ENCODE measurements around the gene FAM114A1. TPM values are rescaled to one million over a fixed set of nuclear protein-coding genes. Genes with fewer than 3 reads are reported as not detected.

FAM114A1 gene
- total and polyA plus RNA-seq, 2 of the 4 experiments (the other 2 are of a cell fraction) = 135 to 649 TPM

DNA sequence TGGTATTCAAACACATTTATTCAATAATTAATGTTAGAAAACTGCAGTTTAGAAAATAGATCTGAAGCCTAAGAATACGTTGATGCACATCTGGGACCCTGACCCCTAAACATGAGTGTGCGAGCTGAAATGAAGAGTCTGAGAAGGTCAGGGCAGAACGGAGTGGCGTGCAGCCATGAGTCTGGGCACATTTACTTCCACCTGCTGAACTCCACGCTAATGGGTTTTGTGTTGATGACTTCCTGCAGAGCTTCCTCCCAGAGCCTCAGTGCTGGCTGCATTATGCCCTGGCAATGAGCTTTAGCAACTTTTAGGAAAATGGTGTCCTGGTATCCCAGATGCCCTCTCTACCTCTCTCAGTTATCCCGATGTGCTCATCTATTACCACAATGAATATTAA lies 53.1 kb downstream of the FAM114A1 start:
- H2BK120ac ChIP-seq (ENCODE audit: low read depth, low read length) = no peak overlapping the region
- no peak overlapping the region for H3K56ac ChIP-seq (ENCODE audit: extremely low read depth, insufficient read depth, low read length)
- intact Hi-C loops (cut with micrococcal nuclease) (no loop called here), in situ Hi-C loops (cut with MboI; ENCODE audit: low sequenced_read_pairs) (no loop called here), dilution Hi-C loops (cut with HindIII; ENCODE audit: low sequenced_read_pairs, unreplicated experiment) (no loop called here)
- H3K27ac ChIP-seq (ENCODE audit: insufficient read depth, low read length) = no peak overlapping the region
- H4K91ac ChIP-seq (ENCODE audit: insufficient read depth, low read depth, low read length) = no peak overlapping the region
- H3K36me3 ChIP-seq (ENCODE audit: control insufficient read depth, insufficient read depth, low read length) = peaks cover 60% of the 10 kb centered on the region
- no peak overlapping the region for H3K9ac ChIP-seq (ENCODE audit: low read depth, low read length)
- DNase-seq = no peak
- H3K23ac ChIP-seq (ENCODE audit: low read depth, low read length) = no peak overlapping the region
- no peak overlapping the region for H4K8ac ChIP-seq (ENCODE audit: low read depth in 2 of 2, low read length in 2 of 2)
- H3K4ac ChIP-seq (ENCODE audit: low read depth, low read length) = no peak overlapping the region
- H3K9me3 ChIP-seq (ENCODE audit: control insufficient read depth, insufficient read depth, low read length) = no peaks in the 10 kb centered on the region
- no peak overlapping the region for H2AK5ac ChIP-seq (ENCODE audit: low read depth, low read length)
- H3K79me1 ChIP-seq (ENCODE audit: low read depth in 1 of 2, low read length in 2 of 2) = peaks cover 21 to 55% of the 10 kb centered on the region in 2 experiments
- H3K4me2 ChIP-seq (ENCODE audit: low read depth, low read length) = no peak overlapping the region
- 0 out of 2 replicates have a peak, but pooled peaks cover 12% of the 10 kb centered on the region for H4K20me1 ChIP-seq (ENCODE audit: insufficient read depth, low read length)
- H3K18ac ChIP-seq (ENCODE audit: low read depth, low read length) = no peak overlapping the region
- peaks cover 2% of the 10 kb centered on the region; the same call in 1 of the 2 replicates for H3K4me1 ChIP-seq (ENCODE audit: control insufficient read depth, insufficient read depth, low read length)
- H3K4me3 ChIP-seq (ENCODE audit: insufficient read depth, low read depth, low read length) = no peak overlapping the region
- 100% methylated on average over 3 of the region's 6 CpGs; no CpG with 5 or more reads in 1 of the 2 experiments for WGBS, 2 experiments (ENCODE audit: extremely low coverage in 2 of 2, insufficient read length in 1 of 2)
- H2BK5ac ChIP-seq (ENCODE audit: low read depth, low read length, poor library complexity, severe bottlenecking) = no peak overlapping the region
- no peak overlapping the region for H2AFZ ChIP-seq (replicated peaks; ENCODE audit: low read length, poor library complexity)
- ChIA-PET POLR2A (ENCODE audit: unreplicated experiment) (no interaction called here), CTCF (no interaction called here)
- BruUV-seq (replicated peaks) = no TSS peak
- no peak for ATAC-seq (ENCODE audit: low read depth)
- H2BK20ac ChIP-seq (ENCODE audit: low read depth, low read length) = no peak overlapping the region
- H3K9me1 ChIP-seq (ENCODE audit: insufficient read depth, low read length) = peaks cover 9% of the 10 kb centered on the region
- H2AK9ac ChIP-seq (replicated peaks; ENCODE audit: low read depth, low read length, poor library complexity) = no peak overlapping the region
- TF ChIP-seq RCOR1 (IDR thresholded peaks at IDR 0.05; ENCODE audit: insufficient replicate concordance, low read length) (no peak), CHD1 (IDR thresholded peaks at IDR 0.05; ENCODE audit: low read depth, low read length) (no peak), BHLHE40 (IDR thresholded peaks at IDR 0.05; ENCODE audit: low read depth, low read length) (no peak)
- no peak overlapping the region for H4K5ac ChIP-seq (ENCODE audit: low read depth, low read length)
- no peak overlapping the region for H3K14ac ChIP-seq (replicated peaks; ENCODE audit: low read depth, low read length)
- no peak overlapping the region for H2BK15ac ChIP-seq (ENCODE audit: low read depth, low read length)
- no peaks in the 10 kb centered on the region for H3K27me3 ChIP-seq (ENCODE audit: control insufficient read depth, insufficient read depth, low read length)
